OCI-LY1 (cell line): ENCODE measurements around the gene ARFGEF2.

Experiments used
- H2AFZ ChIP-seq: fragments of 200-600 bp; sonication (generic), shearing (Covaris generic); 2 replicates; pipeline ENCODE4 v1.6.0; 2014; ENCODE audit warnings: antibody characterized with exemption, mild to moderate bottlenecking, low read length
- H3F3A ChIP-seq: fragments of 200-600 bp; sonication (generic), shearing (Covaris generic); 2 replicates; pipeline ENCODE4 v1.6.0; 2014; ENCODE audit warnings: mild to moderate bottlenecking, antibody characterized with exemption, low read length, moderate library complexity; ENCODE audit not compliant: insufficient read depth
- H3K27ac ChIP-seq: fragments of 200-600 bp; sonication (generic); 2 replicates; pipeline ENCODE4 v1.5.1; 2014; ENCODE audit warnings: low read length, mixed run types, mild to moderate bottlenecking, low read depth; ENCODE audit not compliant: poor library complexity, severe bottlenecking
- H3K27me3 ChIP-seq: fragments of 200-600 bp; sonication (generic); 2 replicates; pipeline ENCODE4 v1.6.0; 2014; ENCODE audit warnings: antibody characterized with exemption, mild to moderate bottlenecking, low read length, moderate library complexity; ENCODE audit not compliant: insufficient read depth
- H3K36me3 ChIP-seq: fragments of 200-600 bp; sonication (generic); 2 replicates; pipeline ENCODE4 v1.6.1; 2014; ENCODE audit warnings: mild to moderate bottlenecking, antibody characterized with exemption, low read length, moderate library complexity, mixed read lengths; ENCODE audit not compliant: insufficient read depth
- H3K4me1 ChIP-seq: fragments of 200-600 bp; sonication (generic); 2 replicates; pipeline ENCODE4 v1.5.1; 2014; ENCODE audit warnings: mild to moderate bottlenecking, low read length, moderate library complexity; ENCODE audit not compliant: insufficient read depth, severe bottlenecking
- H3K4me2 ChIP-seq: fragments of 200-600 bp; sonication (generic), shearing (Covaris generic); 2 replicates; pipeline ENCODE4 v1.6.1; 2014; ENCODE audit warnings: low read length
- H3K4me3 ChIP-seq: fragments of 200-600 bp; sonication (generic); 2 replicates; pipeline ENCODE4 v1.5.1; 2014; ENCODE audit warnings: low read length, low read depth, mild to moderate bottlenecking, mixed read lengths; ENCODE audit not compliant: poor library complexity, severe bottlenecking
- H3K79me2 ChIP-seq: fragments of 200-600 bp; shearing (Covaris generic); 2 replicates; pipeline ENCODE4 v1.6.1; 2016; ENCODE audit warnings: mixed run types, low read length, mixed read lengths; ENCODE audit not compliant: insufficient read depth
- H3K9ac ChIP-seq: fragments of 200-600 bp; sonication (generic), shearing (Covaris generic); 2 replicates; pipeline ENCODE4 v1.6.1; 2014; ENCODE audit warnings: mild to moderate bottlenecking, low read length, mixed read lengths
- H3K9me2 ChIP-seq: fragments of 200-600 bp; sonication (generic), shearing (Covaris generic); 2 replicates; pipeline ENCODE4 v1.6.1; 2014; ENCODE audit warnings: low read depth, mild to moderate bottlenecking, low read length, mixed read lengths
- H3K9me3 ChIP-seq: fragments of 200-600 bp; shearing (Covaris generic); 2 replicates; pipeline ENCODE4 v1.6.1; 2014; ENCODE audit warnings: low read length, mixed read lengths
- H4K20me1 ChIP-seq: fragments of 200-600 bp; sonication (generic), shearing (Covaris generic); 2 replicates; pipeline ENCODE4 v1.6.0; 2016; ENCODE audit warnings: mild to moderate bottlenecking, low read length; ENCODE audit not compliant: insufficient read depth
- EZH2 ChIP-seq: fragments of 200-600 bp; sonication (generic), shearing (Covaris generic); IDR thresholded peaks from 2 replicates; pipeline ENCODE4 v1.8.0; 2017; ENCODE audit warnings: borderline replicate concordance, mixed run types, mild to moderate bottlenecking, antibody characterized with exemption, low read length, moderate library complexity, mixed read lengths
- TF ChIP-seq, protein P1 (sequence below): fragments of 200-600 bp; sonication (generic), shearing (Covaris generic); IDR thresholded peaks from 2 replicates; pipeline ENCODE4 v1.5.1; 2017; ENCODE audit warnings: mild to moderate bottlenecking, antibody characterized with exemption, low read length, moderate library complexity, mixed read lengths

The ARFGEF2 gene

DNA sequence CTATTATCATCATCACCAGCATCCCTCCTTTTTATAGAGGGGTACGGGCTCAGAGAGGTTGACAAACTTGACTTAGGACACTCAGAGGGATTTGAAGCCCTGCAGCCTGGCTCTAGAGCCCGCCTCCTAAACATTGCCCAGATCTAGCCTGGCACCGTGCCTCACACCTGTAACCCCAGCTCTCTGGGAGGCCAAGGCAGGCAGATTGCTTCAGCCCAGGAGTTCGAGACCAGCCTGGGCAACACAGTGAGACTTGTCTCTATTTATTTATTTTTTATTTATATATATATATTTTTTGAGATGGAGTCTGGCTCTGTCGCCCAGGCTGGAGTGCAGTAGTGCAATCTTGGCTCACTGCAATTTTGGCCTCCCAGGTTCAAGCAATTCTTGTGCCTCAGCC is 118.3 kb downstream of the ARFGEF2 start:
- Histone ChIP-seq H3K79me2 (no peaks in the 10 kb centered on the region), H3K4me2 (no peak overlapping the region), H3K9me3 (no peaks in the 10 kb centered on the region), H3K9me2 (no peaks in the 10 kb centered on the region), H3F3A (no peaks in the 10 kb centered on the region; the same call in 1 of the 2 replicates), H3K4me3 (no peak overlapping the region), H4K20me1 (no peaks in the 10 kb centered on the region), H3K36me3 (peaks cover 3% of the 10 kb centered on the region; the same call in 1 of the 2 replicates), H2AFZ (no peak overlapping the region), H3K27ac (no peak overlapping the region), H3K27me3 (no peaks in the 10 kb centered on the region), H3K4me1 (peaks cover 18% of the 10 kb centered on the region), H3K9ac (no peak overlapping the region)
- no peak for TF ChIP-seq EZH2
- TF ChIP-seq, protein P1, sequence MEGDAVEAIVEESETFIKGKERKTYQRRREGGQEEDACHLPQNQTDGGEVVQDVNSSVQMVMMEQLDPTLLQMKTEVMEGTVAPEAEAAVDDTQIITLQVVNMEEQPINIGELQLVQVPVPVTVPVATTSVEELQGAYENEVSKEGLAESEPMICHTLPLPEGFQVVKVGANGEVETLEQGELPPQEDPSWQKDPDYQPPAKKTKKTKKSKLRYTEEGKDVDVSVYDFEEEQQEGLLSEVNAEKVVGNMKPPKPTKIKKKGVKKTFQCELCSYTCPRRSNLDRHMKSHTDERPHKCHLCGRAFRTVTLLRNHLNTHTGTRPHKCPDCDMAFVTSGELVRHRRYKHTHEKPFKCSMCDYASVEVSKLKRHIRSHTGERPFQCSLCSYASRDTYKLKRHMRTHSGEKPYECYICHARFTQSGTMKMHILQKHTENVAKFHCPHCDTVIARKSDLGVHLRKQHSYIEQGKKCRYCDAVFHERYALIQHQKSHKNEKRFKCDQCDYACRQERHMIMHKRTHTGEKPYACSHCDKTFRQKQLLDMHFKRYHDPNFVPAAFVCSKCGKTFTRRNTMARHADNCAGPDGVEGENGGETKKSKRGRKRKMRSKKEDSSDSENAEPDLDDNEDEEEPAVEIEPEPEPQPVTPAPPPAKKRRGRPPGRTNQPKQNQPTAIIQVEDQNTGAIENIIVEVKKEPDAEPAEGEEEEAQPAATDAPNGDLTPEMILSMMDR, result no peak

DNA sequence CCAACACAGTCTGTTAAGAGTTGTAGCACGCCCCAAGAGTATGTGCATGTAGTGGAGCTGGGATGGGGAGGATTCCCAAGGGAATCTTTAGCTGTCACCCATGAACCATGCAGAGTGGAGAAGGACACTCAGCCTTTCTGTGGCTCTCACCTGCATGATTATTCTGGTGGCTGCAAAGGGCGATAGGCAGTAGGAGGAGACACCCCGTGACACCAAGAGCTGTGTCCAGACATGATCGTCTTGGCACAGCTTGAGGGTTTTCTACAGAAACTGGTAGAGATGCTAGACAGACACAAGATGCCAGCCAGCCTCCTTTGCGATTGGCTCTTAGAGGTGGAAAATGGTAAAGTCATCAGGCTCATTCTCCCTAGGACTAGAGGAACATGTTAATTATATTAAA is 121.5 kb downstream of the ARFGEF2 start:
- H3K36me3 ChIP-seq, result peaks cover 4% of the 10 kb centered on the region
- no peak overlapping the region for H3K27ac ChIP-seq
- H3K27me3 ChIP-seq, result no peaks in the 10 kb centered on the region
- H4K20me1 ChIP-seq, result no peaks in the 10 kb centered on the region
- H2AFZ ChIP-seq, result no peak overlapping the region
- H3K4me1 ChIP-seq, result peaks cover 21% of the 10 kb centered on the region
- H3F3A ChIP-seq, result no peaks in the 10 kb centered on the region
- peaks cover 13% of the 10 kb centered on the region for H3K79me2 ChIP-seq
- TF ChIP-seq, protein P1, result no peak
- no peak for TF ChIP-seq EZH2
- H3K4me3 ChIP-seq, result no peak overlapping the region
- no peak overlapping the region for H3K4me2 ChIP-seq
- no peaks in the 10 kb centered on the region for H3K9me3 ChIP-seq
- no peak overlapping the region for H3K9ac ChIP-seq
- no peaks in the 10 kb centered on the region for H3K9me2 ChIP-seq

DNA sequence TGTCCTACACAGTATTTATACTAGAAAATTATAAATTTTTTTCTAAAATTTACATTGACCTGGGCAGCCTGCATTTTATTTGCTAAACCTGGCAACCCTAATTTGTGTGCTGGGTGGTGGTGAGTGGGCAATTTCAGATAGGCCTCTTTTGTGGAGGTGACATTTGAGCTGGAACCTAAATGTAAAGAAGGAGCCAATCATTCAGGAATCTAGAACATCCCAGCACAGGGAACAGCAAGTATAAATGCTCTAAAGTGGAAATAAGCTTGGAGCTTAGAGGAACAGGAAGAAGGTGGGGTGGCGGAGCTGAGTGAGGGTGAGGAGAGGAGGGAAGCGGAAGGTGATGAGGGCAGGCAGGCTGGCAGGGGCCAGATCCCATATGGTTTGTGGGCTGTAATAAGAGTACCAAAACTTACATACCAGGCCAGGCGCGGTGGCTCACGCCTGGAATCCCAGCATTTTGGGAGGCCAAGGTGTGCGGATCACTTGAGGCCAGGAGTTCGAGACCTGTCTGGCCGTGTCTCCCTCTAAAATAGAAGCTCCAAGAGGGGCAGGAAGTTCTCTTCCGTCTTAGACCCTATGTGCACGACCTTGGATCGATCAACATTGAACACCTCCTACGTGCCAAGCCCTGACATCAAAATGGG is 124.1 kb downstream of the ARFGEF2 start:
- H3F3A ChIP-seq, result no peaks in the 10 kb centered on the region
- peaks cover 38% of the 10 kb centered on the region for H3K79me2 ChIP-seq
- peak overlapping the region; percentile 85 for H3K27ac ChIP-seq
- peak overlapping the region; percentile 87 for H3K4me2 ChIP-seq
- peak overlapping the region; percentile 38; the same call in 1 of the 2 replicates for H2AFZ ChIP-seq
- peaks cover 28% of the 10 kb centered on the region for H3K36me3 ChIP-seq
- H3K9me2 ChIP-seq, result no peaks in the 10 kb centered on the region
- peak overlapping the region; percentile 87 for H3K9ac ChIP-seq
- no peaks in the 10 kb centered on the region for H4K20me1 ChIP-seq
- H3K9me3 ChIP-seq, result no peaks in the 10 kb centered on the region
- peaks cover 25% of the 10 kb centered on the region for H3K4me1 ChIP-seq
- peak overlapping the region; percentile 79 for H3K4me3 ChIP-seq
- H3K27me3 ChIP-seq, result no peaks in the 10 kb centered on the region
- TF ChIP-seq, protein P1, result no peak
- no peak for TF ChIP-seq EZH2
